Heart right ventricle (tissue), 16 donors: ENCODE results near the gene BEST4. TPM values are rescaled to one million over a fixed set of nuclear protein-coding genes. Genes with fewer than 3 reads are reported as not detected.
"Not testable (repeated sequence)": the region's sequence is repeated elsewhere in the genome, so short reads cannot be mapped to it uniquely, and the experiment has no call there.

Source experiments
- ATAC-seq, 8 donors: fragments of 200-7000 bp; cut with Tn5 transposase; one replicate each; pipeline ENCODE4 v1.9.1; 2020; ENCODE audit warnings: mild to moderate bottlenecking in 8 of 8, moderate library complexity in 8 of 8, moderate number of reproducible peaks in 1 of 8
- DNase-seq, 2 donors: peaks; one replicate each; pipeline ENCODE4 v3.0.0-alpha.2; 2020
- H3K27ac ChIP-seq, 10 donors: fragments of 200-600 bp; sonication (generic) in 2 of 10; one replicate each; pipeline versions ENCODE4 v1.5.0 to v1.8.0; 2020 to 2022; ENCODE audit warnings: mild to moderate bottlenecking in 3 of 10
- H3K27me3 ChIP-seq, 7 donors: fragments of 200-600 bp; one replicate each; pipeline ENCODE4 v1.8.0; 2021 to 2022; ENCODE audit warnings: mild to moderate bottlenecking in 2 of 7
- H3K36me3 ChIP-seq, 9 donors: fragments of 200-600 bp; sonication (generic) in 1 of 9; one replicate each; pipeline versions ENCODE4 v1.5.0 to v1.8.0; 2020 to 2022; ENCODE audit warnings: mild to moderate bottlenecking in 2 of 9
- H3K4me1 ChIP-seq, 9 donors: fragments of 200-600 bp; sonication (generic) in 1 of 9; one replicate each; pipeline versions ENCODE4 v1.5.0 to v1.8.0; 2020 to 2022; ENCODE audit warnings: mild to moderate bottlenecking in 4 of 9
- H3K4me3 ChIP-seq, 10 donors: fragments of 200-600 bp; sonication (generic) in 2 of 10; one replicate each; pipeline versions ENCODE4 v1.5.0 to v1.8.0; 2020 to 2022; ENCODE audit warnings: mild to moderate bottlenecking in 7 of 10, moderate library complexity in 2 of 10
- H3K9me3 ChIP-seq, 11 donors: fragments of 200-600 bp in 10 of 11; sonication (generic) in 2 of 11; one replicate each; pipeline versions ENCODE4 v1.5.0 to v1.8.0; 2013 to 2022; ENCODE audit warnings: mild to moderate bottlenecking in 2 of 11, control low read depth in 1 of 11, moderate library complexity in 1 of 11
- WGBS, 2 donors: extraction: QIAGEN DNeasy Blood & Tissue Kit; methylation state at CpG; one replicate each; pipeline ENCODE4 v1.1.7; 2013; ENCODE audit warnings: inconsistent platforms in 1 of 2; 5-methylcytosine and 5-hydroxymethylcytosine counted together
- intact Hi-C, 10 donors: fragments of 100-400 bp; cut with DNase I; formaldehyde crosslinking; loops; one replicate each; pipeline versions ENCODE4 v1.11.1 to v1.14.2; 2022
- polyA plus RNA-seq, 2 donors: library from polyadenylated mRNA; stranded (reverse); fragments of 200-250 nt; gene quantifications; one replicate each; pipeline ENCODE4 v1.2.3, GENCODE V29; 2013
- total RNA-seq, 10 donors: library from RNA; stranded (reverse); fragmentation: NEBNext Ultra II Directional in 3 of 10; extraction: Animal tissue kit (Norgen Biotek cat#: 25700) in 3 of 10; gene quantifications; one replicate each; pipeline versions ENCODE4 v1.2.1 to v1.2.4, GENCODE V29; 2021 to 2023
- TF ChIP-seq, protein P1 (sequence below), 9 donors: fragments of 200-600 bp; sonication (generic) in 2 of 9; IDR thresholded peaks; one replicate each; pipeline versions ENCODE4 v1.5.0 to v1.8.0; 2021 to 2022; ENCODE audit warnings: antibody characterized with exemption in 9 of 9, mild to moderate bottlenecking in 5 of 9, moderate library complexity in 1 of 9
- donor health status: Arrhythmogenic right ventricular cardiomyopathy.
- donor health status: ischemic (EF 13 %, LVEDD 7.1; RV severe dilation, severe dysfunction).
- donor health status: healthy with polysubstance abuse.
- donor health status: DM: no; HTN: yes; CAD: no.
- donor health status: DM: no; HTN: no; CAD: no.
- donor health status: ischemic (EF 25% LVEDD 6.9; RV normal size, moderate dysfunction).
- donor health status: ischemic (EF 25% LVEDD 5.7; RV mildly dilated, moderate dysfunction).
- donor health status: healthy.
- donor health status: DM: yes; HTN: yes; CAD: no.
- donor health status: Ischemic cardiomyopathy.
- donor health status: ischemic (EF 35%, LVEDD 5.7; RV mildly dilated, moderate dysfunction).
- donor health status: nonischemic (EF 11% LVEDD 7.7; RV severe dilation, severe dysfunction).
- donor health status: DM: yes; HTN: yes; CAD: no.
- donor health status: PGD.
- donor health status: ischemic (EF 29% LVEDD 5.4; RV normal size, mild dysfunction).
- donor health status: nonischemic (EF 23%, LVEDD 6.1; RV moderate dilation, normal function).

The BEST4 gene
- total and polyA plus RNA-seq, 12 donors: 0.07 to 0.44 (median 0.16) TPM; not detected in 5

GRCh38 chr1:44775930-44776729, 11.8 kb downstream of the BEST4 start:
- Histone ChIP-seq H3K36me3 (peaks cover 0 to 49% (median 24%) of the 10 kb centered on the region in 9 donors), H3K27me3 (no peaks in the 10 kb centered on the region), H3K4me3 (peak overlapping the region; percentile 51 to 98 (median 84)), H3K9me3 (no peaks in the 10 kb centered on the region), H3K27ac (peak overlapping the region; percentile 63 to 98 (median 96)), H3K4me1 (peaks cover 2 to 43% (median 31%) of the 10 kb centered on the region in 9 donors)
- intact Hi-C loops: loop anchor here in 3 of 10 donors (2.0 to 5.0 kb wide), 3 partner anchors 37 to 236 kb away; partner anchors contain the start of genes KIF2C (in 2 of the 3), HECTD3 (in 1 of the 3) and UROD (in 1 of the 3)
- TF ChIP-seq, protein P1, sequence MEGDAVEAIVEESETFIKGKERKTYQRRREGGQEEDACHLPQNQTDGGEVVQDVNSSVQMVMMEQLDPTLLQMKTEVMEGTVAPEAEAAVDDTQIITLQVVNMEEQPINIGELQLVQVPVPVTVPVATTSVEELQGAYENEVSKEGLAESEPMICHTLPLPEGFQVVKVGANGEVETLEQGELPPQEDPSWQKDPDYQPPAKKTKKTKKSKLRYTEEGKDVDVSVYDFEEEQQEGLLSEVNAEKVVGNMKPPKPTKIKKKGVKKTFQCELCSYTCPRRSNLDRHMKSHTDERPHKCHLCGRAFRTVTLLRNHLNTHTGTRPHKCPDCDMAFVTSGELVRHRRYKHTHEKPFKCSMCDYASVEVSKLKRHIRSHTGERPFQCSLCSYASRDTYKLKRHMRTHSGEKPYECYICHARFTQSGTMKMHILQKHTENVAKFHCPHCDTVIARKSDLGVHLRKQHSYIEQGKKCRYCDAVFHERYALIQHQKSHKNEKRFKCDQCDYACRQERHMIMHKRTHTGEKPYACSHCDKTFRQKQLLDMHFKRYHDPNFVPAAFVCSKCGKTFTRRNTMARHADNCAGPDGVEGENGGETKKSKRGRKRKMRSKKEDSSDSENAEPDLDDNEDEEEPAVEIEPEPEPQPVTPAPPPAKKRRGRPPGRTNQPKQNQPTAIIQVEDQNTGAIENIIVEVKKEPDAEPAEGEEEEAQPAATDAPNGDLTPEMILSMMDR (IDR thresholded peaks at IDR 0.05): no peak
- ATAC-seq (peak in 7 of 8 donors; percentile 2 to 37 (median 9)), DNase-seq (no peak)
- WGBS, 2 donors: 6 to 9% methylated on average over 36 of the region's 36 CpGs

DNA sequence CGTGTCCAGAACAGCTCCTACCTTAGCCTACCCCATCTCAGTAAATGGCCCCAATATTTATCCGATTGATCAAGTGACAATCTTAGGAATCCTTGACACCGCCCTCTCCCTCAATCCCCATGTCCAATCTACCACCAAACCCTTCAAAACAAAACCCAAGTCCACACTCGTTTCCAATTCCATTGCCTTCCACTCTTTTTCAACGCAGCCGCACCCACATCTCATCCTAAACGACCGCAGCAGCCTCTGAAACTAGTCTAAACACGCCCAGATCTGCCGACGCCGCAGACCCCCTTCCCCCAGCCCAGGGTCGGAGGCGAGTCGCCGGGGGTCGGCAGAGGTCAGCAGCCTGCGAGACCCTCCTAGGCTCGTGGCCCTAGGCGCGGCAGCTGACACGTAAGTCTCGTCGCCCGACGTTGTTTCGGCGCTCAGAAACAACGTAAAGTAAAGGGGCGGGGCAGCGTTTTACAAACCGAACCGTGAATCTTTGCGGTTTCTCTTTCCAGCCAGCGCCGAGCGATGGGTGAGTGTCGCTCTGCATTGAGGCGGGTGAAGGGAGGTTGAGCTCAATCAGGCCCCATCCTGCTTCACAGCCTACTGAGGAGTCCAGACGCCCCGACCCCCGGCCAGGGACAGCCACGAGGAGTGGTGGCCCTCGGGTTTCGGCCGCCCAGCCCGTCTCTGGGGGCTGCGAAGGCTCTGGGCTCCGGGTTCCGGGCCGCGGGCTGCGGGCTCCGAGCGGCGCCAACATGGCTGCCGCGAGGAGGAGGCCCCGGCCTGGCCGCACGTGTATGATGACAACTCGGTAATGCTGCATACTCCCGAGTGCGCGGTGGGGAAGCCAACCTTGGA, 12.7 kb downstream of the BEST4 start, which contains the start of gene RPS8:
Gene RPS8 (plus strand): TSS at position 463 of the 852 bp plus-strand sequence. CDS start 57 bp downstream, at position 520.
- intact Hi-C loops: loop anchor here in 3 of 10 donors (2.0 to 5.0 kb wide), 3 partner anchors 37 to 237 kb away; partner anchors contain the start of genes KIF2C (in 2 of the 3), HECTD3 (in 1 of the 3) and UROD (in 1 of the 3)
- DNase-seq (peak; percentile 86 to 95), ATAC-seq (peak; percentile 89 to 96 (median 94))
- H3K27me3 ChIP-seq: no peaks in the 10 kb centered on the region
- WGBS, 2 donors: 0% methylated on average over 60 to 65 of the region's 65 CpGs
- H3K4me1 ChIP-seq: peaks cover 2 to 43% (median 31%) of the 10 kb centered on the region in 9 donors
- TF ChIP-seq, protein P1 (IDR thresholded peaks at IDR 0.05): no peak
- H3K27ac ChIP-seq: peak within 1 kb of the TSS; percentile 68 to 98 (median 96)
- peak within 1 kb of the TSS; percentile 51 to 98 (median 84) for H3K4me3 ChIP-seq
- H3K9me3 ChIP-seq: no peaks in the 10 kb centered on the region
- H3K36me3 ChIP-seq: peaks cover 0 to 41% (median 24%) of the 10 kb centered on the region in 9 donors

- 93 to 96% methylated on average over 6 of the region's 6 CpGs for whole genome bisulfite sequencing, 2 donors
- H3K4me1 ChIP-seq, H3K27me3 ChIP-seq, H3K4me3 ChIP-seq, intact Hi-C loops, DNase-seq, H3K27ac ChIP-seq, H3K9me3 ChIP-seq, ATAC-seq: not testable (repeated sequence)
- H3K36me3 ChIP-seq: peaks cover 0 to 58% (median 0%) of the 10 kb centered on the region in 9 donors
Observed at GRCh38 chr1:44766421-44766820, 21.5 kb downstream of the BEST4 start.

GRCh38 chr1:44760876-44761275, 27.1 kb downstream of the BEST4 start:
- DNase-seq: no peak
- H3K36me3 ChIP-seq: peaks cover 0 to 88% (median 0%) of the 10 kb centered on the region in 9 donors
- intact Hi-C loops: no loop called here
- no peaks in the 10 kb centered on the region for H3K9me3 ChIP-seq
- H3K4me3 ChIP-seq: no peak overlapping the region
- WGBS, 2 donors: 76% methylated on average over 3 of the region's 3 CpGs
- ATAC-seq: peak in 4 of 8 donors; percentile 45 to 78 (median 64)
- peaks cover 0 to 4% (median 0%) of the 10 kb centered on the region in 9 donors for H3K4me1 ChIP-seq
- TF ChIP-seq, protein P1 (IDR thresholded peaks at IDR 0.05): no peak
- no peaks in the 10 kb centered on the region for H3K27me3 ChIP-seq
- H3K27ac ChIP-seq: no peak overlapping the region
